Renal cortex interstitium (tissue), 11 donors: Measurements from ENCODE around the gene TAF11L3. TPM values are rescaled to one million over a fixed set of nuclear protein-coding genes. Genes with fewer than 3 reads are reported as not detected.
"Not testable (repeated sequence)": the region's sequence is repeated elsewhere in the genome, so short reads cannot be mapped to it uniquely, and the experiment has no call there.

ENCODE experiments used
- DNase-seq, 11 donors: peaks; one replicate each; pipeline ENCODE4 v3.0.0-alpha.2; 2013; ENCODE audit warnings: low read depth in 9 of 11, low spot score in 4 of 11; ENCODE audit errors: extremely low read depth in 1 of 11
- polyA plus RNA-seq, 3 donors: library from polyadenylated mRNA; unstranded; fragments of 120-200 nt; gene quantifications; one replicate each; pipeline ENCODE4 v1.2.1, GENCODE V29; 2013; ENCODE audit not compliant: insufficient read length in 3 of 3

TAF11L3 gene
- polyA plus RNA-seq, 3 donors: not detected

DNA sequence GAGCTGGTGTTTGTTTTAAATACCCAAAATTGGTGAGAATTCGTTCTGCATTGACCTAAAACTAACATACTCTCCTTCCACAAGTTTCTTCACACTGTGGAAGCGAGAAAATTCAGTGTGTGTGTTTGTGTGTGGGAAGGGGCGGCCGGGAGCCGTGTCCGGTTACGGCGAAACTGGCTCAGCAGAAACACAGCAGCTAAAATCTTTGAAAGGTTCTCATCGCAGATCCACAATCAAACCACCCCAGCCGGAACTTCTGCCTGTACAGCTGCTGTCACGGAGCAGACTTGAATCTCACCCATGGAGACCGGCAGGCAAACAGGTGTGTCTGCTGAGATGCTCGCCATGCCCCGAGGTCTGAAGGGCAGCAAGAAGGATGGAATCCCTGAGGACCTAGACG is 10.2 kb downstream of the TAF11L3 start, which contains the start of gene TAF11L6:
TSS of gene TAF11L6 (plus strand) at position 301 of the 400 bp plus-strand sequence.
- DNase-seq: not testable (repeated sequence)

Other genes starting within 250 kb of the TAF11L3 start
- gene TAF11L2, start 20.1 kb upstream of the TAF11L3 start, polyA plus RNA-seq: not detected
- gene TAF11L4, start 3.4 kb downstream of the TAF11L3 start, polyA plus RNA-seq: not detected
- gene TAF11L5, start 6.9 kb downstream of the TAF11L3 start, polyA plus RNA-seq: not detected
- not detected for gene TAF11L6, start 10.3 kb downstream of the TAF11L3 start, polyA plus RNA-seq
- not detected for gene TAF11L7, start 67.4 kb downstream of the TAF11L3 start, polyA plus RNA-seq
- gene TAF11L8, start 72.6 kb downstream of the TAF11L3 start, polyA plus RNA-seq: not detected
- gene TAF11L9, start 76.0 kb downstream of the TAF11L3 start, polyA plus RNA-seq: not detected
- gene TAF11L10, start 79.5 kb downstream of the TAF11L3 start, polyA plus RNA-seq: not detected
- not detected for gene TAF11L11, start 85.8 kb downstream of the TAF11L3 start, polyA plus RNA-seq
- not detected for gene TAF11L12, start 92.0 kb downstream of the TAF11L3 start, polyA plus RNA-seq
- not detected for gene TAF11L13, start 113.7 kb downstream of the TAF11L3 start, polyA plus RNA-seq
- not detected for gene TAF11L14, start 116.1 kb downstream of the TAF11L3 start, polyA plus RNA-seq